MV-4-11 (cell line): ENCODE measurements around the gene EPC1.
"Not testable (repeated sequence)": the region's sequence is repeated elsewhere in the genome, so short reads cannot be mapped to it uniquely, and the experiment has no call there.

ENCODE experiments used
- DNase-seq: peaks from one replicate; lab custom pipeline; 2025; lab: John Stamatoyannopoulos, UW

EPC1 gene

DNA sequence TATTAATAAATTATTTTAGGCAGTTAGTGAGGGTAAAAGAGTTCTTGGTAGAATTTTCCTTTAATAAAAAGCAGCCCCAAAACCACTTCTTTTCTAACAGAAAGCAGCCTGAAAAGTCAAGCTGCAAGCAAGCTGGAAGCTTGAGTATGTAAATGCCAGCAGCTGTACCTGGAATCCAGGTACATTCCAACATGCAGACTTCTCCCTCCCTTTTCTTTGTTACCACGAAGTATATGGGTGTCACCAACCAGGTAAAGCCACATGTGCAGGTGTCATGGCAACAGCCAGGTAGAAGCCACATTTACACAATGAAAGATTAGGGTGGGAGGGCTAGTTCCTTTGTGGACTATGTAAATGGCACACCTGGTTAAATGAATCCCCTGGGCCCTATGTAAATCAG is 114.6 kb downstream of the EPC1 start:
- no peak for DNase-seq

DNA sequence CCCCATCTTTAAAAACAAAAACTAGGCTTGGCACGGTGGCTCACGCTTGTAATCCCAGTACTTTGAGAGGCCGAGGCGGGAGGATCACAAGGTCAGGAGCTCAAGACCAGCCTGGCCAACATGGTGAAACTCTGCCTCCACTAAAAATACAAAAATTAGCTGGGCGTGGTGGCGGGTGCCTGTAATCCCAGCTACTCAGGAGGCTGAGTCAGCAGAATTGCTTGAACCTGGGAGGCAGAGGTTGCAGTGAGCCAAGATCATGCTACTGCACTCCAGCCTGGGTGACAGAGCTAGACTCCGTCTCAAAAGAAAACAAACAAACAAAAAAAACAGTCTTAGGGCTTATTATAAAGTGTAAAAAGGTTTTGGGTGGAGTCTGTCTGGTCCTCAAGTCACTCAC is 117.2 kb downstream of the EPC1 start:
- not testable (repeated sequence) for DNase-seq

DNA sequence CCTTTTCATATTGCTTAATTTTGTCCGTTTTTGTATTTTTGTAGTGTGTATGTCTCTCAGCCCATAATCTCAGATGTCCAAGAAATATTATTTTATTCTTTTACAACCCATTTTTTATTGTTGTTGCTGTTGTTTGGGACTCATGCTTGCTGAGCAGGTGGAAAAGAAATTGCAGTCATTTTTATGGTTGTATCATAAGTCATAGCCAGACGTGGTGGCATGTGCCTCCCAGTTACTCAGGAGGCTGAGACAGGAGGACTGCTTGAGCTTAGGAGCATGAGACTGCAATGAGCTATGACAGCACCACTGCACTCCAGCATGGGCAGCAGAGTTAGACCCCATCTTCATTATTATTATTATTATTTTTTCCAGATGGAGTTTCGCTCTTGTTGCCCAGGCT is 117.8 kb downstream of the EPC1 start:
- DNase-seq: no peak

DNA sequence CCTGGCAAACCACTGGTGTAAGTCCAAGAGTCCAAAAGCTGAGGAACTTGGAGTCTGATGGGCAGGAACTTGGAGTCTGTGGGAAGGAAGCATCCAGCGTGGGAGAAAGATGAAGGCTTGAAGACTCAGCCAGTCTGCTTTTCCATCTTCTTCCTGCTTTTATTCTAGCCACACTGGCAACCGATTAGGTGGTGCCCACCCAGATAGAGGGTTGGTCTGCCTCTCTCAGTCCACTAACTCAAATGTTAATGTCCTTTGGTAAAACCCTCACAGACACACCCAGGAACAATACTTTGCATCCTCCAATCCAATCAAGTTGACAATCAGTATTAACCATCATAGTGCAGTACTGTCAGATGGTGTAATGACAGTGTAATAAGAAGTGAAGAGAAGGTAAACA is 119.2 kb downstream of the EPC1 start:
- no peak for DNase-seq

DNA sequence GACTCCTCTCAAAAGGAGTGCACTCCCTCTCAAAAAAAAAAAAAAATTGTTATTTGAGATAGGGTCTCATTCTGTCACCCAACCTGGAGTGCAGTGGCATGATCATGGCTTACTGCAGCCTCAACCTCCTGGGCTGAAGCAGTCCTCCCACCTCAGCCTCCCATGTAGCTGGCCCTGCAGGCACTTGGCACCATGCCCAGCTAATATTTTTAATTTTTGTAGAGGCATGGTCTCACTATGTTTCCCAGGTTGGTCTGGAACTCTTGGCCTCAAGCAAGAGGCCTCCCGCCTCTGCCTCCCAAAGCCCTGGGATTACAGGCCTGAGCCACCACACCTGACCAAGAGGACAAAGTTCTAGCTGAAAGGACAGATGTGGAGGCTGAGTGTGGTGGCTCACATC is 120.3 kb downstream of the EPC1 start:
- no peak for DNase-seq

DNA sequence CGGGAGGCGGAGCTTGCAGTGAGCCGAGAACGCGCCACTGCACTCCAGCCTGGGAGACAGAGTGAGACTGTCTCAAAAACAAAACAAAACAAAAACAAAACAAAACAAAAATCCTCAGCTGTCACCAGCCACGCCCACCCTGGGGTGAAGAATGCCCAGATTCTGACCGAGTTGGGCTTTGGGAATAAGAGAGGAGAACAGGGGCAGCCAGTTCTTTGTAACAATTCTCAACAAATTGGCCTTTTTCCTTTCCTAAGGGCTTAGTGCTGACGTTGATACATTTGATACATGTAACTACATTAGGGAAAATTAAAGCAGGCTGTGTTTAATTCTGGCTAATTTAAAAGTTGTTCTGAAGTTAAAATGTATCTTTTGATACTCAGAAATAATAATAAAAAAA is 121.0 kb downstream of the EPC1 start:
- DNase-seq: no peak

DNA sequence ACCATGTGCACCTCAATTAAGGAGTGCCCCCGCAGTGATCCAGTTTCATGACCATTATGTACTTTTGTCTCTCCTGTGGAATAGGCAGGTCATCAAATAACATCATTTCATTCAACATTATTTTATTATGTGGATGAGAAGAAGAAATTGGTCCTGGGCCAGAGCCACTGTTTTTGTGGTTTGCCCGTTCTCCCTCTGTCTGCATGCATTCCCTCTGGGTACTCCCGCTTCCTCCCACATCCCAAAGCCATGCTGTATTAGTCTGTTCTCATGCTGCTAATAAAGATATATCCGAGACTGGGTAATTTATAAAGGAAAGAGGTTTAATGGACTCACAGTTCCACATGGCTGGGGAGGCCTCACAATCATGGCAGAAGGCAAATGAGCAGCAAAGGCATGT is 124.6 kb downstream of the EPC1 start:
- DNase-seq: not testable (repeated sequence)

DNA sequence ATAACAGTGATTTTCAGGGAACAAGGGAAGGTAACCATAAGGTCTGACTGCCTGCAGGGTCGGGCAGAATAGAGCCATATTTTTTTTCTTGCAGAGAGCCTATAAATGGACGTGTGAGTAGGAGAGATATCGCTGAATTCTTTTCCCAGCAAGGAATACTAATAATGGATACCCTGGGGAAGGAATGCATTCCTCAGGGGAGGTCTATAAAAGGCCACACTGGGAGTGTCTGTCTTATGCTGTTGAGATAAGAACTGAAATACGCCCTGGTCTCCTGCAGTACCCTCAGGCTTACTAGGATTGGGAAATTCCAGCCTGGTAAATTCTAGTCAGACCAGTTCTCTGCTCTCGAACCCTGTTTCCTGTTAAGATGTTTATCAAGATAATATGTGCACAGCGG is 127.8 kb downstream of the EPC1 start:
- not testable (repeated sequence) for DNase-seq

DNA sequence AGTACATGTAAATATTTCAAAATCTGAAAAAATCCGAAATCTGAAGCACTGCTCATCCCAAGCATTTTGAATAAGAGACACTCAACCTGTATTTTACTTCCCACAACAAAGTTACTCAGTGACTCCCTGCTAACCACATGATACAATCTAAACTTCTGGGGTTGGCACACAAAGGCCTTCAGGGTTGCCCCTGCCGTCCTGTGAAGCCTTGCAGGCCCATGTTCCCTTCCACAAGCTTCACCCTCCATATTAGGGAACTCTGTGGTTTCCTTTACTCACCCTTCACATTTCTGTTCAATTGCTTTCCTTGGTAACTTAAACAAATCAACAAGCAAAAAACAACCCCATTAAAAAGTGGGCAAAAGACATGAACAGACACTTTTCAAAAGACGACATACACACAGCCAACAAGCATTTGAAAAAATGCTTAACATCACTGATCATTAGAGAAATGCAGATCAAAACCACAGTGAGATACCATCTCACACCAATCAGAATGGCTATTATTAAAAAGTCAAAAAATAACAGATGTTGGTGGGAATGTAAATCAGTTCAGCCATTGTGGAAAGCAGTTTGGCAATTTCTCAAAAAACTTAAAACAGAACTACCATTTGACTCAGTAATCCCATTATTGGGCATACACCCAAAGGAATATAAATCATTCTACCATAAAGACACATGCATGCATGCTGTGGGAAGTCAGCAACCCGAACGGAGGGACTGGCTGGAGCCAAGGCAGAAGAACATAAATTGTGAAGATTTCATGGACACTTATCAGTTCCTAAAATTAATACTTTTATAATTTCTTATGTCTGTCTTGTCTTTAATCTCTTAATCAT is 128.5 kb downstream of the EPC1 start:
- not testable (repeated sequence) for DNase-seq
